ENCODE data around the gene VPS35L.

DNA sequence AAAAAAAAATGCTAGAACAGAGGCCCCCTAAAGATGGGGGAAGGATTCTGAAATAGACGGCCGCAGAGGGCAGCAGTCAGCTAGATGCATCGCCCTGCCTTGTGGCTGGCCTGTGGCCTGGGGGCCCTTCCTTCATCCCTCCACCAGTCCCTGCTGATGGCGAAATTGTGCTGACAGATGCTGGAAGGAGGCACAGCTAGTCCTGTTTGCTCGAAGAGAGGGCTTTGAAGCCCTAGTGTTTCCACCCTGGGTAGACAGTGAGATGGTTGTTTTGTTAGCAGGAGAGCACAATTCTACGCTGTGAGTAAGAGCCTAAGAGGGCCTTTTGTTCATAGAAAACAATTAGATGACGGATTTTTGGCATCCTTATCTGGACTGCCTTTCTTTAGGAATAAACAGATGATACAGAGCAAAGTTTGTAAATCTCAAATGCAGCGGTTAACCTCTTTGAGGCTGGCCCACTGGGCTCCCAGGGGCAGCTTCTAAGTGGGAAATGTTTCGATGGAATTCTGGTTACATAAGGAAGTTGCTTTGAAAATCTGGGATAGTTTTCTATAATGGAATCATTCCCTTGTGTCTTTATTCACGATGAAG, 23.0 kb downstream of the VPS35L start:
- TF ChIP-seq EZH2 (IDR thresholded peaks at IDR 0.05; ENCODE audit: borderline replicate concordance), result no peak
- TF ChIP-seq, protein P1, sequence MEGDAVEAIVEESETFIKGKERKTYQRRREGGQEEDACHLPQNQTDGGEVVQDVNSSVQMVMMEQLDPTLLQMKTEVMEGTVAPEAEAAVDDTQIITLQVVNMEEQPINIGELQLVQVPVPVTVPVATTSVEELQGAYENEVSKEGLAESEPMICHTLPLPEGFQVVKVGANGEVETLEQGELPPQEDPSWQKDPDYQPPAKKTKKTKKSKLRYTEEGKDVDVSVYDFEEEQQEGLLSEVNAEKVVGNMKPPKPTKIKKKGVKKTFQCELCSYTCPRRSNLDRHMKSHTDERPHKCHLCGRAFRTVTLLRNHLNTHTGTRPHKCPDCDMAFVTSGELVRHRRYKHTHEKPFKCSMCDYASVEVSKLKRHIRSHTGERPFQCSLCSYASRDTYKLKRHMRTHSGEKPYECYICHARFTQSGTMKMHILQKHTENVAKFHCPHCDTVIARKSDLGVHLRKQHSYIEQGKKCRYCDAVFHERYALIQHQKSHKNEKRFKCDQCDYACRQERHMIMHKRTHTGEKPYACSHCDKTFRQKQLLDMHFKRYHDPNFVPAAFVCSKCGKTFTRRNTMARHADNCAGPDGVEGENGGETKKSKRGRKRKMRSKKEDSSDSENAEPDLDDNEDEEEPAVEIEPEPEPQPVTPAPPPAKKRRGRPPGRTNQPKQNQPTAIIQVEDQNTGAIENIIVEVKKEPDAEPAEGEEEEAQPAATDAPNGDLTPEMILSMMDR (IDR thresholded peaks at IDR 0.05; ENCODE audit: poor library complexity), result no peak
- no peak for TF ChIP-seq EZH2phosphoT487 (IDR thresholded peaks at IDR 0.05; ENCODE audit: low read depth, severe bottlenecking, unreplicated experiment)

Data from hepatocyte (in vitro differentiated cells).